Medulla oblongata (tissue), 1 donor: ENCODE data around the gene DYDC1.
"Not testable (repeated sequence)": the region's sequence is repeated elsewhere in the genome, so short reads cannot be mapped to it uniquely, and the experiment has no call there.

Experiments
- DNase-seq: peaks from one replicate; pipeline ENCODE4 v3.0.0-alpha.2; 2015; ENCODE audit errors: extremely low spot score

The DYDC1 gene

DNA sequence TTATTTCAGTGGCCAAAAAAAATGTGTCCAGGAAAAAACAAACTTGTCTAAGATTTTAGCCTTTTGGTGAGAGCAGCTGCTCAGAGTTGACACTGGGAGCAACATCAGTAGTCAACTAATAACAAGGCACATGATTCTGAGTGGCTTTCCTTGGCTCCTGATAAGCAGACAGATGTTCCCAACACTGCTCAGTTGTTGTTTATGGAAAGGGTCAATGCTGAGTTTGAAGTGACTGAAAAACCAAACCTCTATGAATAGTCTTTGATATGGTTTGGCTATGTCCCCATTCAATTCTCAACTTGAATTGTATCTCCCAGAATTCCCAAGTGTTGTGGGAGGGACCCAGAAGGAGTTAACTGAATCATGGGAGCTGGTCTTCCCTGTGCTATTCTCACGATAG, 12.3 kb downstream of the DYDC1 start:
- DNase-seq = no peak

DNA sequence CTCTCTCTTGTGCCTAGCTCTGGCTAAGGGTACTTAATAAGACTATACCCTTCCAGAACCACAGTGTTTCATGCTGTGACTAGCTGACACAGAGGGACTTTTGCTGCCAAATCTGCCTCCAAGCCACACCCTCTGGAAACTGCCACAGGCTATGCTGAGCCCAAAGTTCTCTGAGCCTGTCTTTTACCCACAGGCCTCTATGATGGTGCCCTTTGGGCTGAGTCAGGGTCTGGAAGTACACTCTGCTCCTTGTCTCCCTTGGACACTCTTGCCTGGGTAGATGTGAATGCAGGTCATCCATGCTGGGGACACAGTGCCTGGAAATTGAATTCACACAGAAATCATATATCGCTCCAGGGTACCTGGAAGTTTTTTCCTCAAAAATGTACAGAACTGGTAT, 22.6 kb downstream of the DYDC1 start:
- DNase-seq = no peak

DNA sequence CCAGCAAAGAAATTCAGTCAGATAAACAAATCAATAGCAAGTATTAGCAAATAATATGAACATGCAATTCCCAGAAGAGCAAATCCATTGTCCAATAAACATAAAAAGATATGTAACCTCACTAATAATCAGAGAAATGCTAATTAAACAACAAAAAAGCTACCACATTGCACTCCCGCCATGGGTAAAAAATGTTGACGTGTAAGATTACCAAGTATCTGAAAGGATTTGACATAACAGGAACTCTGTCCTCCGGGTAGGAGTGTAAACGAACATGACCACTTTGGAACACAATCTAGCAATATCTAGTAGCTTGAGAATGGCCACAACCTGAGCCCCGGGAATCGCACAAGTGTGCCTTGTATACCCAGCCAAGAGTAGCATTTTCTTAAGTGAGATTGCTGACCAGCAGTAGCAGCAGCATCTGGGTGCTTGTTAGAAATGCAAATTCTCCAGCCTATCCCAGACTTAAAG, 31.6 kb downstream of the DYDC1 start:
- no peak for DNase-seq

DNA sequence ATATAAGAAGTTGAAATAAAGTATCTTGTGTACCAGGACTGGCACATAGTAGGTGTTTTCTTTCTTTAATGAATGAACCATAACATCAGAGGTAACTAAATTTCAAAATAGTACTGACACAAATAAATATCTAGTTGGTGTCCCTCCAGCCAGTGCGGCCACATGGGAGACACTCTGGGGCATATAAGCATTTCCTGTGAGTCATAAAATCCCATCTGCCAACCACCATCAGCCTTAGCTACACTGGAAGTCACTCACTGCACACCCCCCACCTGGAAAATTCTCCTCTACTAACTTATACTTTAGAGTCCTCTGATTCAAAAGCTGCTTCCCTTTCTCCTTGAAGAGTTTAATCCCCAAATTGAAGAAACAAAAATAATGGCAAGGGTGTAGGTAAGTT, 32.5 kb downstream of the DYDC1 start:
- no peak for DNase-seq

DNA sequence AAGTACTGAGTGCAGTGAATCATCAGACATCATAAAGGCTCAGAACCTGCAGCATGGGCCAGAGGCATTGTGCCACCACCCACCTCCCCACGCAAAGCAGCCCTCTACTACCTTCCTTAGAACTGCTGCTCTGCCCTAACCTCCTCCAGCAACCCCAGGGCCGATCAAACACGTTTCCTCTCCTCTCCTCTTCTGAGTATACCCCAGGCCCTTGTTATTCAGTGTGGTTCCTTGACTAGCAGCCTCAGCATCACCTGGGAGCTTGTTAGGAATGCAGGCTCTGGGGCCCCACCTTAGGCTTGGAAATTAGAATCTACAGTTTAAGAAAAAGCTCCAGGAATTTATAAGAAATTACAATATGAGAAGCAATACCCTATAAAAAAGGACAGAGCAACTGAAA, 33.2 kb downstream of the DYDC1 start:
- no peak for DNase-seq

DNA sequence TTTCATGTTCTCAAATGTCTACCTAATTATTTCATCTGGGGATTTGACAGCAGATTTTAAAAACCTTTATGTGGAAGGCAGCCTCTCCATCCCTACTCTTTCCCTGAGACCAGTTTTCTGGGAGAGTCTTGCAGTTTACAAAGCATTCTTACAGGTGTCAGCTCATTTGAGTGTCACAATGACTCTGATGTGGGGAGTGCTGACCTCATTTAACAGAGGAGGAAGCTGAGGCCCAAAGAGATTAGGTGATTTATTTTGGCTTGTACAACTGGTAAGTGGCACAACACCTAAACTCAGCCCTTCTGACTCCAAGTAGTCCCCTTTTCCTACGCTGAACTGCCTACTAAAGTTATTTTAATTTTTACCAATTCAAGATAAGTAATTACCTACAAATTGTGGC, 33.8 kb downstream of the DYDC1 start:
- no peak for DNase-seq

DNA sequence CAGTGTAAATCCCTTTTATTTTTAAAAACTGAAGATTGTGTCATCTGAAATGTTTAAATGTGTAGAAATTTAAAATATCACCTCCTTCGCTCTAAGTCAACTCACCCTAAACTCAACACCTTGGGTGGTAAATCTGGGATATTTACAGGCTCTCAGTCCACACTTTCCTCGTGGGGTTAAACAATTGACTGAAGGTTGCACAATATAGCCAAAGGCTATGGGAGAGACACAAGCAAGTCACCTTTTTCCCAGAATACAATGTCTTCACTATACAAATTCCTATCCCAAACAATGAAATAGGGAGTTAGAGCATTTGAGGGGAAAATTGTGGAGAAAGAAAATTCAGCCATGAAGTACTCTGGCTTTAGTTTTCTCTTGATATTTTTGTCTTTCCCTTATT, 34.4 kb downstream of the DYDC1 start:
- no peak for DNase-seq

DNA sequence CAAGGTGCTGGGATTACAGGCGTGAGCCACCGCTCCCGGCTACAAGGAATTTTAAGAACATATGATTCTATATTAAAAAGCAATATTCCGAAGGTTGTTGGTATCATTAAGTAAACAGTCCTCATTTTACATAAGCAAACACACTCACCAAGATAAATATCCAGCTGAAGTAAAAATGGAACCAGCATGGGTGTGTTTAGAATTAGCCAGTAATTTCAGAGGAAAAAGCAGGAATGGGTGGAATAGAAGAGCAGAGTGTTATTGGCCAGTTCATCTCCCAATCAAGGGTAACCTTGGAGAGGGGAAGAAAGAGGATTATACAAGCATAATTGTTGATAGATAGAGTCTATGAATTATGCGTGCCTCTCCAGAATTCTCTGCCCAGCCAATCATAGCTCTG, 35.4 kb downstream of the DYDC1 start:
- DNase-seq = no peak

DNA sequence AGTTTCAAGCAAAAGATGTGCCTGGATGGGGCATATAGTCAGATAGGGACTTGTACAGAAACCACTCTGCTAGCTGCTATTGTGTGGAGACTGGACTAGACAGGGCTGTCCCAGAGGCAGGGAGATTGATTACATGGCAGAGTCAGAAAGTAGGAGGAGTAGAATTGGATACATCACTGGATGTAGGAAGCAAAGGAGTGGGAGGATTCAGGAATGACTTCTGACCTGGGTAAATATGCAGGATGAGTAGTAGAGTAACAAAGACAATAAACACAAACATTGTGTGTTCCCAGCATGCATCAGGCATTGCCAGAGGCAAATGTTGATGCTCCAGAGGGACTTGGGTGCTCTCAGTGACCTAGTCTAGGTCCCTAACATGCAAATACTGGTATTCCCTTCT, 36.2 kb downstream of the DYDC1 start:
- DNase-seq = no peak

DNA sequence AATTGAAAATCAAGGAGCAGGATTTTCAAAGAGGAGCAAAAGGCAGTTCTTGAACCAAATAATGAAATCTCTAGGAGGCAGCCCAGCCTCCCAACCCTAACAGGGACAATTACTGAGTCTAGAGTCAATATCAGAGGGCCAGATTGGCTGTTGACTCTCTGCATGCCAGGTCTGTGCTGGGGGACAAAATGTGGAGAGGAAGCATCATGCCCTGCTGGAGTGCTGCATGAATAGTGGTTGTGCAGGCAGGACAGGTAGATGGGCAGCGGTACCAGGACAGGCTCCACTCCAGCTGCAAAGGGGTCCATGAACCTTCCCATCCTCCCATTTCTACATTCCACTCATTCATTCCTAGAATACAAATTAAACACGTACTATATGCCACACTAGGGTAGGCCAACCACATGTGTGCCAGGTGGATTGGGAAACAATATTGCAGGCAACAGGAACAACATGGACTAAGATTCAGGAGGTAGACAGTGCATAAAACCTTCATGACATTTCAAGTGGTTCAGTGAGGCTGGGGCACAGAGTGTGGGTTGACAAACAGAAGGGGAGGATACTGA, 36.7 kb downstream of the DYDC1 start:
- DNase-seq = no peak

DNA sequence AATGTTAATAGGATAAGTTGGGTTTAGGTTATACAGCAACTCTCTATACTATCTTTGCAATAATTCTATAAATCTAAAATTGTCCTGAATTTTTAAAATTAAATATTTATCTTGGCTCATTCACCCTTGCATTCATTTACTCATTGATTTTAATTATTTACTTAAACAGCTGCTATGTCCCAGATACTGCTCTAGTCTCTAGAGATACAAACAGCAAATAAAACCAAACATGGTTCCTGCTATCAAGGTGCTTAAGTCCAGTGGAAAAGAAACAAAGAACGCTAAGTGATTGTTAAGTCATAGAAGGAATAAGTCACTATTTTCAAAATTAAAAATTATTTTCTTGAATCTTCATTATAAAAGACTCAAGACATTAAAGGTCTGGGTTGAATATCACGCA, 37.2 kb downstream of the DYDC1 start:
- no peak for DNase-seq

DNA sequence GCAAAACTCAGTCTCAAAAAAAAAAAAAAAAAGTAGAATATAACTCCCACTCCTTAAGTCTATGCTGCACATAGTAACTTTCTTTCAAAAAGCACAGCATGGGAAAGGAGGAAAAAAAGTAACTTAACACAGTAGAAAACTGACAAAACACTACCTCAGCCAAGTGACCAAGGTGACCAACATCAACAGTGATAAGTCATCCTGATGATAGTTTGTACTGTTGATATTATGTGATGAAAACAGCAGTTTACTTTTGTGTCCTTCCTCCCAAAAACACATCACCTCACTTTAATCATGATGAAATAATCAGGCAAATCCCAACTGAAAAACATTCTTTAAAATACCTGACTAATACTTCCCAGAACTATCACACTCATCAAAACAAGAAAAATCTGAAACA, 37.8 kb downstream of the DYDC1 start:
- DNase-seq = no peak

DNA sequence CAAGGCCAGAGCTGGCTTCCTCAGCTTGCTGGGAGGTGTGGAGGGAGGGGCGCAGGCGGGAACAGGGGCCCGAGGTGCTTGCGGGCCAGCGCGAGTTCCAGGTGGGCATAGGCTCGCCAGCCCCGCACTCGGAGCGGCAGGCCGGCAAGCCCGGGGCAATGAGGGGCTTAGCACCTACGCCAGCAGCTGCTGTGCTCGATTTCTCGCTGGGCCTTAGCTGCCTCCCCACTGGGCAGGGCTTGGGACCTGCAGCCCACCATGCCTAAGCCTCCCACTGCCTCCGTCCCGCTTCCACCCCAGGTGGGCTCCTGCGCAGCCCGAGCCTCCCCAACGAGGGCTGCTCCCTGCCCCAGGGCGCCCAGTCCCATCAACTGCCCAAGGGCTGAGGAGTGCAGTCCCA, 41.2 kb downstream of the DYDC1 start:
- DNase-seq = no peak

DNA sequence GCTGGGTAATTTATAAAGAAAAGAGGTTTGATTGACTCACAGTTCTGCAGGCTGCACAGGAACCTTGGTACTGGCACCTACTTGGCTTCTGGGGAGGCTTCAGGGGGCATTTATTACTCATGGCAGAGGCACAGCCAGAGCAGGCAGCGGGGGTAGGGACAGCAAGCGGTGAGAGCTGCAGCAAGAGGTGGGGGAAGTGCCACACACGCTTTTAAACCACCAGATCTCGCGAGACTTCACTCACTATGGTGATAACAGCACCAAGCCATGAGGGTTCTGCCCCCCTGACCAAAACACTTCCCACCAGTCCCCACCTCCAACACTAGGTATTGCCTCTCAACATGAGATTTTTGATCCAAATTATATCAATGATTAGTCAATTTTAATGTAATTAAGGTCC, 43.0 kb downstream of the DYDC1 start:
- no peak for DNase-seq

DNA sequence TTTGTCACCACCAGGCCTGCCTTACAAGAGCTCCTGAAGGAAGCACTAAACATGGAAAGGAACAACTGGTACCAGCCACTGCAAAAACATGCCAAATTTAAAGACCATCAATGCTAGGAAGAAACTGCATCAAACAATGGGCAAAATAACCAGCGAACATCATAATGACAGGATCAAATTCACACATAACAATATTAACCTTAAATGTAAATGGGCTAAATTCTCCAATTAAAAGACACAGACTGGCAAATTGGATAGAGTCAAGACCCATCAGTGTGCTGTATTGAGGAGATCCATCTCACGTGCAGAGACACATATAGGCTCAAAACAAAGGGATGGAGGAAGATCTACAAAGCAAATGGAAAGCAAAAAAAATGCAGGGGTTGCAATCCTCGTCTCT, 50.6 kb downstream of the DYDC1 start:
- DNase-seq = not testable (repeated sequence)

DNA sequence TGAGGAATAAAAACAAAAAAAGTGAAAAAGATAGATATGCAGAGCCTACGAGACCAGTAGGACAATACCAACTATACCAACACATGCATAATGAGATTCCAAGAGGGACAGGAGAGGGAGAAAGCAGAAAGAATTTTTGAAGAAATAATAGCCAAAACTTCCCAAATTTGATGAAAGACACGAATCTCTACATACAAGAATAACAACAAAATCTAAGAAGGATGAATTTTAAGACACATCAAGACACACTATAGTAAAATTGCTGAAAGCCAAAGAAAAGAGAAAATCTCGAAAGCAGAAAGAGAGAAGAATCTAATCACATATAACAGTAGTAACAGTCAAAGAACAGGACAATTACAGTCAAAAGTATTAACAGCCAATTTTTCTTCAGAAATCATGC, 59.6 kb downstream of the DYDC1 start:
- no peak for DNase-seq

DNA sequence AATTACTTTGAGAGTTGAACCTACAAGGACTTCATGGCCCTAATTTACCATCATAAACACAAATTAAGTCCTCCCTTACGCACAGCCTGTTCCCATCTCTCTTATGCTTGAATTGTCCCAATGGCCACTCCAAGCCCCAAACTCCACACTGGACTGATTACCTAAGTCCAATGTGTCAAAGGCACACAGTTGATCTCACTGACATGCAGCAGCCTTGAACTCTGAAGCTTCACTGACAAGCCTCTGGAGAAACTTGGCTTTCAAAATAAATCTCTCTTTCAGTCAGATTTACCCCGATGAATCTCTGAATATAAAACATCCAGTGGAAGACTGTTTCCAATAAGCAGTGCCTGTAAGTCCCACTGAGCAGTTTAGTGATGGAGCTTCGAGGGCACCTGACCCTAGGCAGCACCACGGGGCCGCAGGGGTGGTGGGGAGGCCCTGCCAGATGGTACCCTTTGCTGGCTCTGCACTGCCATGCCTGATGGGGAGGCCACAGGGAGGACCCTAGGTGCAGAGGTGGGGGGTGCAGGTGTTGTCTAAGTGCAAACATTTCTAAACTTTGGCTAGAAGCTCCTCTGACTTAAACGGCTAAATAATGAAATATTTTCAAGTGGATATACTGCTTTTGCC, 63.8 kb downstream of the DYDC1 start:
- no peak for DNase-seq

DNA sequence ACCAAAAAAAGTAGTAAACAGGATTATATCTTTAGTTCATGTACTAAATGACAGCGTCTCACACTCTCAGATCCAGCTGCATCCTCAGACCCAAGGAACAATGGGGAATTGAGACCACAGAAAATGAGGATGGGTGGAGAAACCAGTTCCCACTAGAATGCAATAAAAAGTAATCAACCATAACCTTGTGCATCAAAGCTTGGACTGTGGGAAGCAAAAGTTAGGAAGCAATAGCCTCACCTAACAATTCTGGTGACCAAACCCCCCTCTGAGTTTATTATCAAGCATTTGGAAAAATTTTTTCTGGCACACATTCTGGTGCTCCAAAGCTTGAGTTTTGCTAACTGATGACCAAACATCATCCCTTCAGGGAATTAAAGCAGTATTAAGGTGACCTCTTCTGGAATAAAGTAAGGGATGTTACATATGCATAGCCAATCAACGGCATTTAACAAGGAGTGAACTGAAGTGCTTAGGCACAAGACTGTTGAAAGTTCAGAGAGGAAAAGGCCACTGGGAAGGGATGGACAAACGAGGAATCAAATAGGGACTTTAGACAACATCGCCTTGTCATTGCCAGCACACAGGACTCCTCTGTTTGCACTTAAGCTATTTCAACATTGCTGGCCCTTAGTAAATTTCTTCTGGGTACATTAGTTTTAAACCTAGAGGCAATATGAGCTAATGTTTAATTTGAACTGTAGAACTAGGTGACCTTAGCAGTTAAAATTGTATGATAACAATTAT, 65.9 kb downstream of the DYDC1 start:
- no peak for DNase-seq

DNA sequence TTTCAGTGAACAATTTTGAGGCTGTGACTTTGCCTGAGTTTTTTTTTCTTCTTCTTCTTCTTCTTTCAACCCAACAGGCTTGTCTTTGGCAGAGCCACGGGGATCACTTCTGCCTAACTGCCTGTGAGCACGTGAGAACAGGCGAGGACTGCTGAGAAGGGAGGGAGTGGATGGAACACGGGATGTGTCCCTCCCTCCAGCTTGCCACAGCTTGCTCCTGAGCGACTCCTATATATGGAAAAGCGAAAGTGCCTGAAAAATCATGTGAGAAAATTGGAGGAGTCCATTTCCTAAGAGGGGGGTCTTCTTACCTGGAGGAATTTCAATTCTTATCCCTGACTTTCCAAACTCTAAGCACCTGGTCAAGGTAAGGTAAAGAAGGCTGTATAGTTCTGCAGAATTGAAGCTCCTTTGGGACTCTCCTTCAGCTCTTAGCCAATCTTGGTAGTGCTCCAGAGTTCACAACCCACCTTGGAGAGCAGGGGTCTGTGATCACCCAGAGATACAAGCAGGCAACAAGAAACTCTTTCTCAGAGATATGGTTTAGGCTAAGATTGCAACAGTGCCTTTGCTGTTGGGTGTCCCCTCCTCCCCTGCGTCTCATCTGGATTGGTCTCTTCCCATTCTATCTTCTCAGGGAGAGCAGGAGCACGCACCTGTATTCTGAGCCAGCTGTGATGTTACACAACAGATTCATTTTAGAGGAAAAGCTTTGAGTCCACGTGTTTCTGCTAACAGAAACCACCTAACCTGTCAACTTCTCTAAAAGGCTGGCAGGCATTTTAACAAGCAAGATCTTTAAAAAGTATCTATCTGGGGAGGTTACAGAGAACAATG, 66.9 kb downstream of the DYDC1 start, which contains the start of gene MAT1A:
Gene MAT1A, minus strand, starts transcription at position 208 of the 837 bp plus-strand sequence. CDS start 235 bp downstream, outside the sequence.
- DNase-seq = no peak

DNA sequence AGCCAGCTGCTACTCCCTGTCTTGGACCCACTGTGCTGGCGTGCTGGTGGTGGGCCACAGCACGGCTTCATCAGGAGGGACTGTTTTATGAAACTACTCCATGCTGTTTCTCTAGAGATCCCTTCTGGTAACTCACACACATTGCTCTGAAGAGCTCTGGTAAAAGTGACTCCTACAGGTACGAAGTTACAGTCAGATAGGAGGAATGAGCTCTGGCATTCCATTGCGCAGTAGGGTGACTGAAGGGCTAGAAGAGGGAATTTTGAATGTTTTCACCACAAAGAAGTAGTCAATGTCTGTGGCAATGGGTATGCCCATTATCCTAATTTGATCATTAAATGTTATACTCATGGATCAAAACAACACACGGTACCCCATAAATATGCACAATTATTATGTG, 67.7 kb downstream of the DYDC1 start:
- no peak for DNase-seq
